ENCODE data around the gene MKI67. TPM values are rescaled to one million over a fixed set of nuclear protein-coding genes. Genes with fewer than 3 reads are reported as not detected.

The MKI67 gene
- total RNA-seq, 1 donor = 2.5 TPM

- peaks cover 7% of the 10 kb centered on the region for H3K36me3 ChIP-seq (ENCODE audit: insufficient read depth, low read length)
- peaks cover 4% of the 10 kb centered on the region for H3K27me3 ChIP-seq (ENCODE audit: insufficient read depth, low read length)
- H3K9me3 ChIP-seq (ENCODE audit: low read depth, low read length) = no peaks in the 10 kb centered on the region
- no peak for DNase-seq (ENCODE audit: insufficient read length, low spot score, missing footprints)
- H3K27ac ChIP-seq (ENCODE audit: low read depth, low read length) = no peak overlapping the region
- no peak overlapping the region for H2AFZ ChIP-seq (ENCODE audit: low read length)
- H3K79me2 ChIP-seq (ENCODE audit: insufficient read depth, low read length) = no peaks in the 10 kb centered on the region
- TF ChIP-seq CTCF (IDR thresholded peaks at IDR 0.05; ENCODE audit: extremely low read depth, low read depth, low read length) = no peak
- no peak overlapping the region for H3K4me3 ChIP-seq (ENCODE audit: insufficient read depth, low read length)
- no peaks in the 10 kb centered on the region for H4K20me1 ChIP-seq (ENCODE audit: insufficient read depth, low read length)
- H3K4me2 ChIP-seq (ENCODE audit: insufficient read depth, low read length) = no peak overlapping the region
- no peaks in the 10 kb centered on the region for H3K4me1 ChIP-seq (ENCODE audit: insufficient read depth, low read length)
These were observed 41.2 kb downstream of the MKI67 start for GRCh38 chr10:128084991-128085390.

GRCh38 chr10:128084364-128084763 lies 41.9 kb downstream of the MKI67 start:
- H3K27ac ChIP-seq (ENCODE audit: low read depth, low read length) = no peak overlapping the region
- H2AFZ ChIP-seq (ENCODE audit: low read length) = no peak overlapping the region
- H3K4me1 ChIP-seq (ENCODE audit: insufficient read depth, low read length) = no peaks in the 10 kb centered on the region
- DNase-seq (ENCODE audit: insufficient read length, low spot score, missing footprints) = no peak
- H3K79me2 ChIP-seq (ENCODE audit: insufficient read depth, low read length) = no peaks in the 10 kb centered on the region
- TF ChIP-seq CTCF (IDR thresholded peaks at IDR 0.05; ENCODE audit: extremely low read depth, low read depth, low read length) = no peak
- H3K4me3 ChIP-seq (ENCODE audit: insufficient read depth, low read length) = no peak overlapping the region
- H3K9me3 ChIP-seq (ENCODE audit: low read depth, low read length) = no peaks in the 10 kb centered on the region
- H4K20me1 ChIP-seq (ENCODE audit: insufficient read depth, low read length) = no peaks in the 10 kb centered on the region
- H3K4me2 ChIP-seq (ENCODE audit: insufficient read depth, low read length) = no peak overlapping the region
- peaks cover 7% of the 10 kb centered on the region for H3K36me3 ChIP-seq (ENCODE audit: insufficient read depth, low read length)
- peaks cover 4% of the 10 kb centered on the region for H3K27me3 ChIP-seq (ENCODE audit: insufficient read depth, low read length)

- no peak for TF ChIP-seq CTCF (IDR thresholded peaks at IDR 0.05; ENCODE audit: extremely low read depth, low read depth, low read length)
- Histone ChIP-seq H3K9me3 (ENCODE audit: low read depth, low read length) (no peaks in the 10 kb centered on the region), H2AFZ (ENCODE audit: low read length) (no peak overlapping the region)
These were observed 42.9 kb downstream of the MKI67 start for GRCh38 chr10:128083191-128083895.

GRCh38 chr10:128081720-128082119 lies 44.5 kb downstream of the MKI67 start:
- Histone ChIP-seq H3K36me3 (ENCODE audit: insufficient read depth, low read length) (peaks cover 15% of the 10 kb centered on the region), H3K27ac (ENCODE audit: low read depth, low read length) (no peak overlapping the region), H3K79me2 (ENCODE audit: insufficient read depth, low read length) (no peaks in the 10 kb centered on the region), H3K4me2 (ENCODE audit: insufficient read depth, low read length) (no peak overlapping the region), H4K20me1 (ENCODE audit: insufficient read depth, low read length) (no peaks in the 10 kb centered on the region), H3K27me3 (ENCODE audit: insufficient read depth, low read length) (no peaks in the 10 kb centered on the region), H3K9me3 (ENCODE audit: low read depth, low read length) (no peaks in the 10 kb centered on the region), H3K4me3 (ENCODE audit: insufficient read depth, low read length) (no peak overlapping the region), H2AFZ (ENCODE audit: low read length) (no peak overlapping the region), H3K4me1 (ENCODE audit: insufficient read depth, low read length) (no peaks in the 10 kb centered on the region)
- no peak for DNase-seq (ENCODE audit: insufficient read length, low spot score, missing footprints)
- TF ChIP-seq CTCF (IDR thresholded peaks at IDR 0.05; ENCODE audit: extremely low read depth, low read depth, low read length) = no peak

More at GRCh38 chr10:128083191-128083895, 42.9 kb downstream of the MKI67 start:
- no peaks in the 10 kb centered on the region for H4K20me1 ChIP-seq (ENCODE audit: insufficient read depth, low read length)
- no peak overlapping the region for H3K27ac ChIP-seq (ENCODE audit: low read depth, low read length)
- no peak overlapping the region for H3K4me3 ChIP-seq (ENCODE audit: insufficient read depth, low read length)
- H3K4me2 ChIP-seq (ENCODE audit: insufficient read depth, low read length) = no peak overlapping the region
- no peaks in the 10 kb centered on the region for H3K79me2 ChIP-seq (ENCODE audit: insufficient read depth, low read length)
- H3K27me3 ChIP-seq (ENCODE audit: insufficient read depth, low read length) = no peaks in the 10 kb centered on the region
- H3K4me1 ChIP-seq (ENCODE audit: insufficient read depth, low read length) = no peaks in the 10 kb centered on the region
- DNase-seq (ENCODE audit: insufficient read length, low spot score, missing footprints) = no peak
- H3K36me3 ChIP-seq (ENCODE audit: insufficient read depth, low read length) = peaks cover 10% of the 10 kb centered on the region

All from osteoblast (primary cell).